GM19240 (cell line): ENCODE data around the gene DAB1.
"Not testable (repeated sequence)": the region's sequence is repeated elsewhere in the genome, so short reads cannot be mapped to it uniquely, and the experiment has no call there.

ENCODE experiments used
- DNase-seq: peaks from one replicate; pipeline ENCODE4 v3.0.0; 2011; ENCODE audit warnings: low spot score; ENCODE audit not compliant: insufficient read length

Gene DAB1

GRCh38 chr1:57362480-57362879, 61.4 kb downstream of the DAB1 start:
- DNase-seq: no peak

GRCh38 chr1:57361516-57361915, 62.3 kb downstream of the DAB1 start:
- DNase-seq: no peak

- no peak for DNase-seq
These were observed 62.9 kb downstream of the DAB1 start for GRCh38 chr1:57360846-57361407.

- no peak for DNase-seq
These were observed 66.4 kb downstream of the DAB1 start for GRCh38 chr1:57357462-57357861.

GRCh38 chr1:57353654-57354053, 70.2 kb downstream of the DAB1 start:
- no peak for DNase-seq

GRCh38 chr1:57350610-57351009, 73.2 kb downstream of the DAB1 start:
- no peak for DNase-seq

GRCh38 chr1:57348921-57349320, 74.9 kb downstream of the DAB1 start:
- DNase-seq: no peak

GRCh38 chr1:57345916-57346315, 77.9 kb downstream of the DAB1 start:
- no peak for DNase-seq

- DNase-seq: no peak
These were observed 79.6 kb downstream of the DAB1 start for GRCh38 chr1:57344265-57344664.

GRCh38 chr1:57343298-57343915, 80.5 kb downstream of the DAB1 start:
- not testable (repeated sequence) for DNase-seq

GRCh38 chr1:57341721-57342120, 82.1 kb downstream of the DAB1 start:
- no peak for DNase-seq

GRCh38 chr1:57340334-57341070, 83.4 kb downstream of the DAB1 start:
- DNase-seq: no peak

- DNase-seq: no peak
These were observed 86.2 kb downstream of the DAB1 start for GRCh38 chr1:57337623-57338022.

GRCh38 chr1:57336793-57337192, 87.1 kb downstream of the DAB1 start:
- no peak for DNase-seq

- no peak for DNase-seq
These were observed 92.2 kb downstream of the DAB1 start for GRCh38 chr1:57331620-57332019.

GRCh38 chr1:57329937-57330336, 93.9 kb downstream of the DAB1 start:
- no peak for DNase-seq

GRCh38 chr1:57329001-57329527, 94.8 kb downstream of the DAB1 start:
- DNase-seq: no peak

- no peak for DNase-seq
These were observed 95.9 kb downstream of the DAB1 start for GRCh38 chr1:57327946-57328345.

GRCh38 chr1:57327336-57327735, 96.5 kb downstream of the DAB1 start:
- DNase-seq: no peak

- DNase-seq: no peak
These were observed 98.3 kb downstream of the DAB1 start for GRCh38 chr1:57325536-57325935.

GRCh38 chr1:57325117-57325516, 98.7 kb downstream of the DAB1 start:
- no peak for DNase-seq

- DNase-seq: no peak
These were observed 99.5 kb downstream of the DAB1 start for GRCh38 chr1:57324388-57324787.

- DNase-seq: no peak
These were observed 102.1 kb downstream of the DAB1 start for GRCh38 chr1:57321776-57322175.
